Activated CD8-positive, alpha-beta T cell treated with anti-CD3 and anti-CD28 coated beads for 36 hours (primary cell): Measurements from ENCODE around the gene SLX4IP. TPM values are rescaled to one million over a fixed set of nuclear protein-coding genes. Genes with fewer than 3 reads are reported as not detected.

Experiments used
- ATAC-seq: fragments of 200-7000 bp; cut with Tn5 transposase; one replicate; pipeline ENCODE4 v1.10.0; 2021; ENCODE audit warnings: mild to moderate bottlenecking, moderate library complexity
- CTCF ChIA-PET: fragments of 350-600 bp; sonication (Branson Sonifier 250); formaldehyde crosslinking; loops from one replicate; lab custom pipeline; 2021; ENCODE audit warnings: antibody characterized with exemption; lab: Charles Lee
- POLR2A ChIA-PET: fragments of 350-600 bp; sonication (Branson Sonifier 250); formaldehyde crosslinking; loops from one replicate; lab custom pipeline; 2021; ENCODE audit warnings: antibody characterized with exemption; lab: Charles Lee
- DNase-seq: peaks from one replicate; pipeline ENCODE4 v3.0.0-alpha.2; 2020
- H3K27ac Mint-ChIP-seq: one replicate; pipeline ENCODE4 v1.8.0; 2021; ENCODE audit warnings: mild to moderate bottlenecking, mixed read lengths
- H3K27me3 Mint-ChIP-seq: one replicate; pipeline ENCODE4 v1.8.0; 2021; ENCODE audit warnings: mixed read lengths
- H3K36me3 Mint-ChIP-seq: one replicate; pipeline ENCODE4 v1.8.0; 2021; ENCODE audit warnings: low read depth, mixed read lengths
- H3K4me1 Mint-ChIP-seq: one replicate; pipeline ENCODE4 v1.8.0; 2021; ENCODE audit warnings: low read depth, mixed read lengths
- H3K4me3 Mint-ChIP-seq: one replicate; pipeline ENCODE4 v1.8.0; 2021; ENCODE audit warnings: mild to moderate bottlenecking, moderate library complexity, mixed read lengths
- H3K9me3 Mint-ChIP-seq: one replicate; pipeline ENCODE4 v1.8.0; 2021; ENCODE audit warnings: mixed read lengths
- intact Hi-C: fragments of 100-400 bp; cut with micrococcal nuclease; formaldehyde crosslinking; loops from one replicate; pipeline ENCODE4 v1.10.0; 2022
- total RNA-seq, 2 experiments: library from RNA; stranded (reverse); gene quantifications; one replicate each; pipeline ENCODE4 v1.2.3, GENCODE V29; 2021
- TF ChIP-seq, protein P1 (sequence below): fragments of 200-600 bp; IDR thresholded peaks from one replicate; pipeline ENCODE4 v1.8.0; 2022; ENCODE audit warnings: antibody characterized with exemption, mild to moderate bottlenecking

The SLX4IP gene
- total RNA-seq, 2 experiments from 2014 or later: 6.5 to 7.3 TPM

DNA sequence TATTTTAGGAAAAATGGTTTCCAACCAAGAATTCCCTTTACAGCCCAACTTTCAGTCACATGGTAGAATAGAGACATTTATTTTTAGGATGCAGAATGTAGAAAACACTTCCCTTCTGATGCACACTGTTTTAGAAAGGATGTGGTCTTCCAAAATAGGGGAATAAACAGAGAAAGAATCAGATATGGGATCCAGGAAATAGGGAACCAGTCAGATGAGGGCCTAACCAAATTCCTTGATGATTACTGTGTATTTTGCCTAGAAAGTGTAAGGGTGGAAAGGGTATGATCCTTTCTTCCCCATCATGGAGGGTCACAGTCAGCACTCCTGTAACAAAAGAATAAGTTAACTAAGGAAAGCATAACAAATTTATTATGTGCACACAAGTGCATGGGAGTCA, 27.4 kb downstream of the SLX4IP start:
- DNase-seq (no peak), ATAC-seq (no peak)
- no peaks in the 10 kb centered on the region for H3K27me3 Mint-ChIP-seq
- TF ChIP-seq, protein P1, sequence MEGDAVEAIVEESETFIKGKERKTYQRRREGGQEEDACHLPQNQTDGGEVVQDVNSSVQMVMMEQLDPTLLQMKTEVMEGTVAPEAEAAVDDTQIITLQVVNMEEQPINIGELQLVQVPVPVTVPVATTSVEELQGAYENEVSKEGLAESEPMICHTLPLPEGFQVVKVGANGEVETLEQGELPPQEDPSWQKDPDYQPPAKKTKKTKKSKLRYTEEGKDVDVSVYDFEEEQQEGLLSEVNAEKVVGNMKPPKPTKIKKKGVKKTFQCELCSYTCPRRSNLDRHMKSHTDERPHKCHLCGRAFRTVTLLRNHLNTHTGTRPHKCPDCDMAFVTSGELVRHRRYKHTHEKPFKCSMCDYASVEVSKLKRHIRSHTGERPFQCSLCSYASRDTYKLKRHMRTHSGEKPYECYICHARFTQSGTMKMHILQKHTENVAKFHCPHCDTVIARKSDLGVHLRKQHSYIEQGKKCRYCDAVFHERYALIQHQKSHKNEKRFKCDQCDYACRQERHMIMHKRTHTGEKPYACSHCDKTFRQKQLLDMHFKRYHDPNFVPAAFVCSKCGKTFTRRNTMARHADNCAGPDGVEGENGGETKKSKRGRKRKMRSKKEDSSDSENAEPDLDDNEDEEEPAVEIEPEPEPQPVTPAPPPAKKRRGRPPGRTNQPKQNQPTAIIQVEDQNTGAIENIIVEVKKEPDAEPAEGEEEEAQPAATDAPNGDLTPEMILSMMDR: no peak
- ChIA-PET CTCF (interaction anchor here (1.0 kb wide), 1 partner anchor 14 kb away, joined by 3 read pairs; no protein-coding TSS in a partner anchor), POLR2A (no interaction called here)
- no peak overlapping the region for H3K4me3 Mint-ChIP-seq
- intact Hi-C loops: no loop called here
- H3K27ac Mint-ChIP-seq: no peak overlapping the region
- peaks cover 7% of the 10 kb centered on the region for H3K9me3 Mint-ChIP-seq
- H3K36me3 Mint-ChIP-seq: peaks cover 45% of the 10 kb centered on the region
- H3K4me1 Mint-ChIP-seq: peaks cover 8% of the 10 kb centered on the region

DNA sequence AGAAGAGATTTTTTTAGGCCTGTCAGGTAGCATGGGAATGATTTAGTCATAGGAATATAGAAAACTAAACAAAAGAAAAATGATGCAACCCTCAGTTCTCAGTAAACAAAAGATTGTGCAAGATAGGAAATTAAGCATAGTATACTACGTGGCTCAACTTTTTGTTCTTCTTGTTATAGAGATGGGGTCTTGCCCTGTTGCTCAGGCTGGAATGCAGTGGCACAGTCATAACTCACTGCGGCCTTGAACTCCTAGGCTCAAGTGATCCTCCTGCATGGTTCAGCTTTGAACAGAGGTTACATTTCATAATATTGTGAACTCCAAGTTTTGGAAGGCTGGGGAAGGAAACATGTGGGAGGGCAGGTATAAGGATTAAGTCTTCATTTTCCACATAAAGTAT, 28.5 kb downstream of the SLX4IP start:
- Mint-ChIP-seq H3K27me3 (no peaks in the 10 kb centered on the region), H3K4me3 (no peak overlapping the region), H3K4me1 (peaks cover 13% of the 10 kb centered on the region), H3K36me3 (peaks cover 37% of the 10 kb centered on the region), H3K27ac (no peak overlapping the region), H3K9me3 (peaks cover 6% of the 10 kb centered on the region)
- ATAC-seq (no peak), DNase-seq (no peak)
- ChIA-PET POLR2A (no interaction called here), CTCF (no interaction called here)
- TF ChIP-seq, protein P1: no peak
- intact Hi-C loops: no loop called here

DNA sequence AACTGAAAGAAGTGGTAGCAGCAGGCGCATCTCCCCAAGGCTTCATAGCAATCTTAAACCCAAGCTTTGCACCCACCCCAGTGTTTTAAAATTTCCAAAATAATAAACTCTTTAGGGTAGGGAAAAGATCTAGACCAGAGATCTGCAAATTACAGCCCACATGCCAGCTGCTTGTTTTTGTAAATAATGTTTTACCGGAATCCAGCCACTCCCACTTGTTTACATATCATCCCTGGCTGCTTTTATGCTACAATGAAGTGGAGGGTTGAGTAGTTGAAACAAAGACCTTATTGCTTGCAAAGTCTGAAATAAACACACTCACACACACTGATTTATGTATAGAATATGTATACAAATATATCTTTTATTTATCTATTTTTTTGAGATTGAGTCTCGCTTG, 30.0 kb downstream of the SLX4IP start:
- POLR2A ChIA-PET: no interaction called here
- peaks cover 26% of the 10 kb centered on the region for H3K36me3 Mint-ChIP-seq
- no peak overlapping the region for H3K4me3 Mint-ChIP-seq
- TF ChIP-seq, protein P1: no peak
- DNase-seq (no peak), ATAC-seq (no peak)
- CTCF ChIA-PET: interaction anchor here (0.9 kb wide), 1 partner anchor 71 kb away, joined by 3 read pairs; no protein-coding TSS in a partner anchor
- peaks cover 4% of the 10 kb centered on the region for H3K9me3 Mint-ChIP-seq
- no peaks in the 10 kb centered on the region for H3K27me3 Mint-ChIP-seq
- intact Hi-C loops: no loop called here
- peaks cover 15% of the 10 kb centered on the region for H3K4me1 Mint-ChIP-seq
- H3K27ac Mint-ChIP-seq: no peak overlapping the region

DNA sequence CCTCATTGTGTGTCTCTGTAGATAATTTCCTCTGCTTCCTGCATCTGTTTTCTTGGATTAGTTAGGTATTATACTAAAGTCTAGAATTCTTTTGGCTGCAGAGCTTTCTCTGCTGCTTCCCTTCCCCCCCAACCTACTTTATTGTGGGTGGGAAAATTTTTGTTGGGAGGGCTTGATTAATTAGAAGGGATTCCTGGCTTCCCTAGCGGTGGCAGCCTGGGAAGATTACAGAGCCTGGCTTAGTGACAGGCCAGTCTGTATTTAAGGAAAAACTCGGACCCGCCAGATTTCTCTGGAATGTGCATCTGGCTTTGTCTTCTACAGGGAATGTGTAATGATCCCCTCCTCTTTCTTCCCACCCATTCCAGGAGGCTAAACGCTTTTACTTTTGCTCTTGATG, 31.2 kb downstream of the SLX4IP start:
- CTCF ChIA-PET: no interaction called here
- Mint-ChIP-seq H3K9me3 (peaks cover 4% of the 10 kb centered on the region), H3K4me1 (peaks cover 15% of the 10 kb centered on the region), H3K4me3 (no peak overlapping the region), H3K27ac (no peak overlapping the region), H3K36me3 (peaks cover 22% of the 10 kb centered on the region), H3K27me3 (no peaks in the 10 kb centered on the region)
- TF ChIP-seq, protein P1: no peak
- intact Hi-C loops: no loop called here
- POLR2A ChIA-PET: no interaction called here
- ATAC-seq (no peak), DNase-seq (no peak)

DNA sequence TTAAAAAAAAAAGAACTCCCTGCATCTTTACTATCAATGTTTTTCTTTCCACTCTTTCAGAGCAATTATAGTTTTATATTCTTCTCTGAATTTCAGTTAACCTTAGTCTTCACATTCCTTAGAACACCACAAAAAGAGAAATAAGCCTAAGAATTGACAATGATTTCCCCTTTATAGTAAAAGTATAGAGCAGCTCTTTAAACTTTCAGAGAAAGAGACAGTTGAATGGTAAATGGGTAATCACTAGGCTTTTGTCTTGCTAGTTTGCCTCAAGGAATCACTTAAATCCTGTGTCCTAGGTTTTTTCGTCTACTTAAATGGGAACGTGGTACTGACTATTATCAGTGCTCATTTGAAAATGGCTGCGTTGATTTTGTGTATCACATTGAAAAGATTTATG, 31.8 kb downstream of the SLX4IP start:
- Mint-ChIP-seq H3K9me3 (peaks cover 4% of the 10 kb centered on the region), H3K36me3 (peaks cover 25% of the 10 kb centered on the region), H3K27ac (no peak overlapping the region), H3K27me3 (no peaks in the 10 kb centered on the region), H3K4me1 (peaks cover 13% of the 10 kb centered on the region), H3K4me3 (no peak overlapping the region)
- DNase-seq: no peak
- TF ChIP-seq, protein P1: no peak
- CTCF ChIA-PET: no interaction called here
- POLR2A ChIA-PET: no interaction called here
- intact Hi-C loops: no loop called here
- no peak for ATAC-seq
